ENCODE data around the gene DNASE1L2. TPM values are rescaled to one million over a fixed set of nuclear protein-coding genes. Genes with fewer than 3 reads are reported as not detected.

The DNASE1L2 gene
- total and polyA plus RNA-seq, 10 of the 15 experiments (the other 5 are each of a cell fraction or from before 2014, with no cell fraction given) = 0.06 to 1.5 (median 0.29) TPM

- Histone ChIP-seq H3K4me2 (ENCODE audit: control insufficient read depth, insufficient read depth) (no peak overlapping the region), H2AFZ (ENCODE audit: control insufficient read depth, low read depth, low read length) (no peak overlapping the region), H3K36me3 (ENCODE audit: control insufficient read depth in 2 of 2, insufficient read depth in 2 of 2, low read length in 1 of 2) (no peaks in the 10 kb centered on the region), H3K4me3 (no peak overlapping the region), H3K4me1 (ENCODE audit: control insufficient read depth, insufficient read depth, low read length) (peaks cover 11% of the 10 kb centered on the region), H3K9ac (ENCODE audit: control insufficient read depth, insufficient read depth, low read length) (no peak overlapping the region), H3K9me3 (replicated peaks; ENCODE audit: control insufficient read depth, insufficient read depth, low read length) (no peaks in the 10 kb centered on the region), H3K27me3 (replicated peaks in 1 of 2; ENCODE audit: control insufficient read depth in 2 of 2, insufficient read depth in 2 of 2, low read length in 1 of 2) (no peaks in the 10 kb centered on the region), H3K27ac (ENCODE audit: control insufficient read depth, insufficient read depth) (no peak overlapping the region), H3K79me2 (ENCODE audit: control insufficient read depth, insufficient read depth, low read length) (peaks cover 16% of the 10 kb centered on the region), H4K20me1 (ENCODE audit: control insufficient read depth, insufficient read depth) (0 out of 2 replicates have a peak, but pooled peaks cover 3% of the 10 kb centered on the region)
- WGBS (ENCODE audit: insufficient coverage, insufficient replicate concordance, low lambda C conversion rate, missing lambda C conversion rate) = 88% methylated on average over 14 of the region's 14 CpGs
- ATAC-seq (no peak), FAIRE-seq (no peak), DNase-seq (ENCODE audit: low read depth, low spot score) (no peak)
- BruUV-seq (replicated peaks) = no TSS peak
- ChIA-PET SMC1A (ENCODE audit: uncharacterized antibody, unreplicated experiment) (no interaction called here), CTCF (no interaction called here), RAD21 (ENCODE audit: unreplicated experiment) (no interaction called here), POLR2A (no interaction called here)
- TF ChIP-seq SIN3A (IDR thresholded peaks at IDR 0.05; ENCODE audit: low read depth, low read length) (no peak), ZNF274 (IDR thresholded peaks at IDR 0.05; ENCODE audit: insufficient read depth, insufficient read length) (no peak), NR2C2 (IDR thresholded peaks at IDR 0.05; ENCODE audit: borderline replicate concordance, control insufficient read depth, insufficient read length, low read depth) (no peak), YBX1 (IDR thresholded peaks at IDR 0.05) (no peak)
- TF ChIP-seq, protein P1, sequence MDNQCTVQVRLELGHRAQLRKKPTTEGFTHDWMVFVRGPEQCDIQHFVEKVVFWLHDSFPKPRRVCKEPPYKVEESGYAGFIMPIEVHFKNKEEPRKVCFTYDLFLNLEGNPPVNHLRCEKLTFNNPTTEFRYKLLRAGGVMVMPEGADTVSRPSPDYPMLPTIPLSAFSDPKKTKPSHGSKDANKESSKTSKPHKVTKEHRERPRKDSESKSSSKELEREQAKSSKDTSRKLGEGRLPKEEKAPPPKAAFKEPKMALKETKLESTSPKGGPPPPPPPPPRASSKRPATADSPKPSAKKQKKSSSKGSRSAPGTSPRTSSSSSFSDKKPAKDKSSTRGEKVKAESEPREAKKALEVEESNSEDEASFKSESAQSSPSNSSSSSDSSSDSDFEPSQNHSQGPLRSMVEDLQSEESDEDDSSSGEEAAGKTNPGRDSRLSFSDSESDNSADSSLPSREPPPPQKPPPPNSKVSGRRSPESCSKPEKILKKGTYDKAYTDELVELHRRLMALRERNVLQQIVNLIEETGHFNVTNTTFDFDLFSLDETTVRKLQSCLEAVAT (IDR thresholded peaks at IDR 0.05) = no peak
- in situ Hi-C loops (cut with MboI) = no loop called here
- intact Hi-C loops (cut with micrococcal nuclease; ENCODE audit: unreplicated experiment) = no loop called here
These were observed 35.7 kb downstream of the DNASE1L2 start for GRCh38 chr16:2271848-2272461.

GRCh38 chr16:2273484-2273883 lies 37.2 kb downstream of the DNASE1L2 start:
- BruUV-seq (replicated peaks) = no TSS peak
- no peaks in the 10 kb centered on the region for H3K36me3 ChIP-seq (ENCODE audit: control insufficient read depth in 2 of 2, insufficient read depth in 2 of 2, low read length in 1 of 2)
- H2AFZ ChIP-seq (ENCODE audit: control insufficient read depth, low read depth, low read length) = no peak overlapping the region
- WGBS (ENCODE audit: insufficient coverage, insufficient replicate concordance, low lambda C conversion rate, missing lambda C conversion rate) = 88% methylated on average over 16 of the region's 16 CpGs
- ATAC-seq (no peak), FAIRE-seq (no peak), DNase-seq (ENCODE audit: low read depth, low spot score) (no peak)
- no peak overlapping the region for H3K4me3 ChIP-seq
- H3K27ac ChIP-seq (ENCODE audit: control insufficient read depth, insufficient read depth) = no peak overlapping the region
- no peaks in the 10 kb centered on the region for H3K9me3 ChIP-seq (replicated peaks; ENCODE audit: control insufficient read depth, insufficient read depth, low read length)
- peaks cover 11% of the 10 kb centered on the region for H3K4me1 ChIP-seq (ENCODE audit: control insufficient read depth, insufficient read depth, low read length)
- CTCF ChIA-PET = interaction anchor here (0.5 kb wide), 1 partner anchor 152 kb away, joined by 3 read pairs; no protein-coding TSS in a partner anchor
- RAD21 ChIA-PET (ENCODE audit: unreplicated experiment) = no interaction called here
- H3K4me2 ChIP-seq (ENCODE audit: control insufficient read depth, insufficient read depth) = no peak overlapping the region
- H3K27me3 ChIP-seq (replicated peaks in 1 of 2; ENCODE audit: control insufficient read depth in 2 of 2, insufficient read depth in 2 of 2, low read length in 1 of 2) = no peaks in the 10 kb centered on the region
- 0 out of 2 replicates have a peak, but pooled peaks cover 3% of the 10 kb centered on the region for H4K20me1 ChIP-seq (ENCODE audit: control insufficient read depth, insufficient read depth)
- no peak overlapping the region for H3K9ac ChIP-seq (ENCODE audit: control insufficient read depth, insufficient read depth, low read length)
- in situ Hi-C loops (cut with MboI) (no loop called here), intact Hi-C loops (cut with micrococcal nuclease; ENCODE audit: unreplicated experiment) (no loop called here)
- POLR2A ChIA-PET = no interaction called here
- H3K79me2 ChIP-seq (ENCODE audit: control insufficient read depth, insufficient read depth, low read length) = peaks cover 5% of the 10 kb centered on the region
- SMC1A ChIA-PET (ENCODE audit: uncharacterized antibody, unreplicated experiment) = no interaction called here
- TF ChIP-seq HDGF (IDR thresholded peaks at IDR 0.05) = no peak
- TF ChIP-seq RFX5 (IDR thresholded peaks at IDR 0.05; ENCODE audit: low read depth, low read length) = no peak
- TF ChIP-seq MYC (IDR thresholded peaks at IDR 0.05; ENCODE audit: insufficient read depth, insufficient read length, insufficient replicate concordance, low read length, severe bottlenecking) = no peak
- TF ChIP-seq ZNF207 (IDR thresholded peaks at IDR 0.05; ENCODE audit: borderline replicate concordance) = no peak
- no peak for TF ChIP-seq PAX8 (IDR thresholded peaks at IDR 0.05)
- TF ChIP-seq, protein P2, sequence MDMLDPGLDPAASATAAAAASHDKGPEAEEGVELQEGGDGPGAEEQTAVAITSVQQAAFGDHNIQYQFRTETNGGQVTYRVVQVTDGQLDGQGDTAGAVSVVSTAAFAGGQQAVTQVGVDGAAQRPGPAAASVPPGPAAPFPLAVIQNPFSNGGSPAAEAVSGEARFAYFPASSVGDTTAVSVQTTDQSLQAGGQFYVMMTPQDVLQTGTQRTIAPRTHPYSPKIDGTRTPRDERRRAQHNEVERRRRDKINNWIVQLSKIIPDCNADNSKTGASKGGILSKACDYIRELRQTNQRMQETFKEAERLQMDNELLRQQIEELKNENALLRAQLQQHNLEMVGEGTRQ (IDR thresholded peaks at IDR 0.05; ENCODE audit: borderline replicate concordance, low read depth, low read length) = no peak
- no peak for TF ChIP-seq ZBED1 (IDR thresholded peaks at IDR 0.05; ENCODE audit: borderline replicate concordance)
- TF ChIP-seq EZH2 (IDR thresholded peaks at IDR 0.05; ENCODE audit: borderline replicate concordance, control insufficient read depth, low read depth, low read length) = no peak
- TF ChIP-seq TBL1XR1 (IDR thresholded peaks at IDR 0.05; ENCODE audit: low read depth, low read length) = no peak
- TF ChIP-seq CREM (IDR thresholded peaks at IDR 0.05; ENCODE audit: low read depth) = no peak
- no peak for TF ChIP-seq SUZ12 (IDR thresholded peaks at IDR 0.05; ENCODE audit: unreplicated experiment)

All from GM12878 (cell line).